ENCODE measurements around the gene CAGE1.

DNA sequence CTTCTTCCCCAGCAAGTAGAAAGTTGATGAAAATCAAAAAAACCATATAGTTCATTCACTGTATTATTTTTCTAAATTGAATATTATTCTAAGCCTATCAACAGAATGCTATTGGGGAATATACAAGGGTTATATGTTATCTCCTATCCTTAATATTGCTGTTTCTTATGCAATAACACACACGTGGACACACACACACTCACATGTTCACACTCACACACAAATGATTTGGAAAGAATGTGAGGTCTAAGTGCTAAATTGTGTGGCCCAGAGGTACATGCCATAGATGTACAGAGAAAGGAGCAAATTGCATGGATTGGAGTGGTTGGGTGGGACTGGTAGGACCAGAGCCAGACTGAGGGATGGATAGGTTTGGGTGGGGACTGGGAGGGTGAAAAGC, 45.1 kb upstream of the CAGE1 start:
- TF ChIP-seq, protein P1, sequence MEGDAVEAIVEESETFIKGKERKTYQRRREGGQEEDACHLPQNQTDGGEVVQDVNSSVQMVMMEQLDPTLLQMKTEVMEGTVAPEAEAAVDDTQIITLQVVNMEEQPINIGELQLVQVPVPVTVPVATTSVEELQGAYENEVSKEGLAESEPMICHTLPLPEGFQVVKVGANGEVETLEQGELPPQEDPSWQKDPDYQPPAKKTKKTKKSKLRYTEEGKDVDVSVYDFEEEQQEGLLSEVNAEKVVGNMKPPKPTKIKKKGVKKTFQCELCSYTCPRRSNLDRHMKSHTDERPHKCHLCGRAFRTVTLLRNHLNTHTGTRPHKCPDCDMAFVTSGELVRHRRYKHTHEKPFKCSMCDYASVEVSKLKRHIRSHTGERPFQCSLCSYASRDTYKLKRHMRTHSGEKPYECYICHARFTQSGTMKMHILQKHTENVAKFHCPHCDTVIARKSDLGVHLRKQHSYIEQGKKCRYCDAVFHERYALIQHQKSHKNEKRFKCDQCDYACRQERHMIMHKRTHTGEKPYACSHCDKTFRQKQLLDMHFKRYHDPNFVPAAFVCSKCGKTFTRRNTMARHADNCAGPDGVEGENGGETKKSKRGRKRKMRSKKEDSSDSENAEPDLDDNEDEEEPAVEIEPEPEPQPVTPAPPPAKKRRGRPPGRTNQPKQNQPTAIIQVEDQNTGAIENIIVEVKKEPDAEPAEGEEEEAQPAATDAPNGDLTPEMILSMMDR (conservative IDR thresholded peaks at IDR 0.05 in 1 of 2, IDR thresholded peaks at IDR 0.05 in 1 of 2; ENCODE audit: low read depth in 1 of 2, low read length in 2 of 2): no peak
- no peak for TF ChIP-seq EZH2 (IDR thresholded peaks at IDR 0.05; ENCODE audit: low read length, missing control alignments)

Measured in fibroblast of lung (primary cell).